ENCODE data around the gene IDI2.

DNA sequence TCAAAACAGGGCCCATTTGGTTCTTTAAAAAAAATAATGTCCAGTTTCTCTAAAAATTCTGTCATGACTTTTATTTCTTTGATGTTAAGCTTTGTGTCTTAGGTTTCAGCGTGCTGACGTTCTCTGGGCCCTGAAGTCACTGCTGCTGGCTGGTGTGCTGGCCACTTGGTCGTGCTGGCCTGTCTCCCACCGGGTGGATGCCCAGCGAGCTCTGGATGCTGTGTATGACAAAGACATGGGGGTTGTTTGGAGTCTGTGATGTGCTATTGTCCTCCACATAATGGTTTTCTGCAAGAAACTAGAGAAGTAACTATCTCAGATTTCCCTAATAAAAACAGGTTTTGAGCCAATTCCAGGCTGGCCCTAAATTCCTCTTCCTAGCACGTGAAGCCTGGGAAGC lies 9.5 kb upstream of the IDI2 start:
- TF ChIP-seq CTCF (CRISPR knock-in tag; IDR thresholded peaks at IDR 0.05) (no peak), ZNF598 (CRISPR knock-in tag; IDR thresholded peaks at IDR 0.05; ENCODE audit: borderline replicate concordance) (no peak), ZNF24 (IDR thresholded peaks at IDR 0.05) (no peak), ZIK1 (CRISPR knock-in tag; IDR thresholded peaks at IDR 0.05; ENCODE audit: borderline replicate concordance, low read depth) (no peak), BHLHE40 (IDR thresholded peaks at IDR 0.05; ENCODE audit: low read length) (no peak), ASH2L (IDR thresholded peaks at IDR 0.05; ENCODE audit: insufficient read length, low read depth, low read length) (no peak), ZBTB7A (CRISPR knock-in tag; IDR thresholded peaks at IDR 0.05) (no peak), GATA4 (IDR thresholded peaks at IDR 0.05; ENCODE audit: borderline replicate concordance, low read depth) (no peak), HIVEP1 (CRISPR knock-in tag; IDR thresholded peaks at IDR 0.05) (no peak)
